Neural progenitor cell (in vitro differentiated cells): Measurements from ENCODE around the gene DBI. TPM values are rescaled to one million over a fixed set of nuclear protein-coding genes. Genes with fewer than 3 reads are reported as not detected.

Source experiments
- DNase-seq: peaks from one replicate; pipeline ENCODE4 v3.0.0-alpha.2; 2016; ENCODE audit warnings: low spot score
- H2AFZ ChIP-seq: fragments of 200-600 bp; sonication (generic); replicated peaks from 2 replicates; pipeline ENCODE4 v1.6.1; 2016; ENCODE audit warnings: antibody characterized with exemption
- H3F3A ChIP-seq: fragments of 200-600 bp; sonication (generic); 2 replicates; pipeline ENCODE4 v1.6.1; 2016; ENCODE audit warnings: antibody characterized with exemption, low read depth
- H3K27ac ChIP-seq: fragments of 200-600 bp; sonication (generic); 2 replicates; pipeline ENCODE4 v1.5.1; 2016; ENCODE audit warnings: mild to moderate bottlenecking
- H3K27me3 ChIP-seq: fragments of 200-600 bp; sonication (generic); 2 replicates; pipeline ENCODE4 v1.6.1; 2016; ENCODE audit warnings: mild to moderate bottlenecking, moderate library complexity
- H3K36me3 ChIP-seq: fragments of 200-600 bp; sonication (generic); 2 replicates; pipeline ENCODE4 v1.5.1; 2016
- H3K4me1 ChIP-seq: fragments of 200-600 bp; sonication (generic); 2 replicates; pipeline ENCODE4 v1.6.1; 2016; ENCODE audit warnings: mixed run types
- H3K4me2 ChIP-seq: fragments of 200-600 bp; sonication (generic); 2 replicates; pipeline ENCODE4 v1.6.1; 2016
- H3K4me3 ChIP-seq: fragments of 200-600 bp; sonication (generic); 2 replicates; pipeline ENCODE4 v1.5.1; 2016
- H3K79me2 ChIP-seq: fragments of 200-600 bp; sonication (generic); 2 replicates; pipeline ENCODE4 v1.6.1; 2016; ENCODE audit warnings: low read depth
- H3K9ac ChIP-seq: fragments of 200-600 bp; sonication (generic); 2 replicates; pipeline ENCODE4 v1.6.1; 2016
- H3K9me3 ChIP-seq: fragments of 200-600 bp; sonication (generic); 2 replicates; pipeline ENCODE4 v1.5.1; 2016; ENCODE audit warnings: low read depth
- H4K20me1 ChIP-seq: fragments of 200-600 bp; sonication (generic); 2 replicates; pipeline ENCODE4 v1.6.1; 2016; ENCODE audit warnings: low read depth
- H3K27ac Mint-ChIP-seq: 3 replicates; pipeline ENCODE4 v1.8.0; 2021; ENCODE audit warnings: mixed read lengths
- H3K27me3 Mint-ChIP-seq: 2 replicates; pipeline ENCODE4 v1.8.0; 2022; ENCODE audit warnings: low read depth, mild to moderate bottlenecking, inconsistent platforms, moderate library complexity, mixed read lengths; ENCODE audit not compliant: insufficient read depth
- H3K36me3 Mint-ChIP-seq: 3 replicates; pipeline ENCODE4 v1.8.0; 2021; ENCODE audit warnings: mixed read lengths
- H3K4me1 Mint-ChIP-seq: 3 replicates; pipeline ENCODE4 v1.8.0; 2021; ENCODE audit warnings: mixed read lengths
- H3K4me3 Mint-ChIP-seq: 3 replicates; pipeline ENCODE4 v1.8.0; 2021; ENCODE audit warnings: mild to moderate bottlenecking, moderate library complexity, mixed read lengths
- H3K9me3 Mint-ChIP-seq: 3 replicates; pipeline ENCODE4 v1.8.0; 2020; ENCODE audit warnings: mixed read lengths
- EZH2 ChIP-seq: fragments of 200-600 bp; sonication (generic); IDR thresholded peaks from 2 replicates; pipeline ENCODE4 v1.6.1; 2017; ENCODE audit warnings: antibody characterized with exemption, mild to moderate bottlenecking, moderate library complexity
- EZH2phosphoT487 ChIP-seq: fragments of 200-600 bp; sonication (generic); IDR thresholded peaks from 2 replicates; pipeline ENCODE4 v1.6.1; 2017; ENCODE audit warnings: antibody characterized with exemption
- total RNA-seq: library from RNA; depleted of rRNA; stranded (reverse); fragments of >200 nt; gene quantifications from 2 replicates; pipeline ENCODE4 v1.2.3, GENCODE V29; 2015; ENCODE audit warnings: low replicate concordance
- TF ChIP-seq, protein P1 (sequence below): fragments of 200-600 bp; sonication (generic); IDR thresholded peaks from 2 replicates; pipeline ENCODE4 v1.5.1; 2017; ENCODE audit warnings: antibody characterized with exemption, mild to moderate bottlenecking

DBI gene
- total RNA-seq, 1 donor from 2014 or later, result 238 TPM

DNA sequence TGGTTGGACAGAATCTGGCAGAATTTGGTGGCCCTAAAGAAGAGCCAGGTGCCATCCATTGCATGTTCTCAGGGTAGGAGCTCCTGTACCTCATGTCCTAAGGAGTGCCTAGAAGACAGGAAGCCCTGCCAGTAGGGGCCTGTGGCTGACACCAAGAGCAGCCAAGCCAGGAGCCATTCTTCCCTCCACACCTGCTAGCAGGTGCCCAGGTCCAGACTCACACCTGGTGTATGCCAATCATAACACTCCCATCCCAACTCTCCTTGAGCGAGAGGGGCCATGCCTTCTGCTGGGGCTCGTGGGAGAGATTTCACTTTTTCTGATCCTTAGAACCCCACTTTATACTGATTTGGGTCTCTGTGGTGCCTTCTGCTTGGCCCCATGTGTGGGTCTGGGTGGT, 38.4 kb downstream of the DBI start:
- H3K36me3 ChIP-seq, result no peaks in the 10 kb centered on the region
- H3K4me1 ChIP-seq, result no peaks in the 10 kb centered on the region
- H3K4me3 ChIP-seq, result no peak overlapping the region
- H3K27me3 Mint-ChIP-seq, result peaks cover 5% of the 10 kb centered on the region
- H2AFZ ChIP-seq, result no peak overlapping the region
- peaks cover 5% of the 10 kb centered on the region for H3K4me1 Mint-ChIP-seq
- H3K4me2 ChIP-seq, result no peak overlapping the region
- no peak overlapping the region for H3K27ac Mint-ChIP-seq
- no peaks in the 10 kb centered on the region for H3K36me3 Mint-ChIP-seq
- H3K9me3 Mint-ChIP-seq, result no peaks in the 10 kb centered on the region
- H3K4me3 Mint-ChIP-seq, result no peak overlapping the region
- H3K79me2 ChIP-seq, result no peaks in the 10 kb centered on the region
- no peak overlapping the region for H3K27ac ChIP-seq
- H3K9ac ChIP-seq, result no peak overlapping the region
- H3F3A ChIP-seq, result no peaks in the 10 kb centered on the region
- no peak for TF ChIP-seq EZH2
- TF ChIP-seq EZH2phosphoT487, result no peak
- TF ChIP-seq, protein P1, sequence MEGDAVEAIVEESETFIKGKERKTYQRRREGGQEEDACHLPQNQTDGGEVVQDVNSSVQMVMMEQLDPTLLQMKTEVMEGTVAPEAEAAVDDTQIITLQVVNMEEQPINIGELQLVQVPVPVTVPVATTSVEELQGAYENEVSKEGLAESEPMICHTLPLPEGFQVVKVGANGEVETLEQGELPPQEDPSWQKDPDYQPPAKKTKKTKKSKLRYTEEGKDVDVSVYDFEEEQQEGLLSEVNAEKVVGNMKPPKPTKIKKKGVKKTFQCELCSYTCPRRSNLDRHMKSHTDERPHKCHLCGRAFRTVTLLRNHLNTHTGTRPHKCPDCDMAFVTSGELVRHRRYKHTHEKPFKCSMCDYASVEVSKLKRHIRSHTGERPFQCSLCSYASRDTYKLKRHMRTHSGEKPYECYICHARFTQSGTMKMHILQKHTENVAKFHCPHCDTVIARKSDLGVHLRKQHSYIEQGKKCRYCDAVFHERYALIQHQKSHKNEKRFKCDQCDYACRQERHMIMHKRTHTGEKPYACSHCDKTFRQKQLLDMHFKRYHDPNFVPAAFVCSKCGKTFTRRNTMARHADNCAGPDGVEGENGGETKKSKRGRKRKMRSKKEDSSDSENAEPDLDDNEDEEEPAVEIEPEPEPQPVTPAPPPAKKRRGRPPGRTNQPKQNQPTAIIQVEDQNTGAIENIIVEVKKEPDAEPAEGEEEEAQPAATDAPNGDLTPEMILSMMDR, result no peak
- no peak for DNase-seq
- H3K9me3 ChIP-seq, result no peaks in the 10 kb centered on the region
- no peaks in the 10 kb centered on the region for H4K20me1 ChIP-seq
- no peaks in the 10 kb centered on the region for H3K27me3 ChIP-seq

DNA sequence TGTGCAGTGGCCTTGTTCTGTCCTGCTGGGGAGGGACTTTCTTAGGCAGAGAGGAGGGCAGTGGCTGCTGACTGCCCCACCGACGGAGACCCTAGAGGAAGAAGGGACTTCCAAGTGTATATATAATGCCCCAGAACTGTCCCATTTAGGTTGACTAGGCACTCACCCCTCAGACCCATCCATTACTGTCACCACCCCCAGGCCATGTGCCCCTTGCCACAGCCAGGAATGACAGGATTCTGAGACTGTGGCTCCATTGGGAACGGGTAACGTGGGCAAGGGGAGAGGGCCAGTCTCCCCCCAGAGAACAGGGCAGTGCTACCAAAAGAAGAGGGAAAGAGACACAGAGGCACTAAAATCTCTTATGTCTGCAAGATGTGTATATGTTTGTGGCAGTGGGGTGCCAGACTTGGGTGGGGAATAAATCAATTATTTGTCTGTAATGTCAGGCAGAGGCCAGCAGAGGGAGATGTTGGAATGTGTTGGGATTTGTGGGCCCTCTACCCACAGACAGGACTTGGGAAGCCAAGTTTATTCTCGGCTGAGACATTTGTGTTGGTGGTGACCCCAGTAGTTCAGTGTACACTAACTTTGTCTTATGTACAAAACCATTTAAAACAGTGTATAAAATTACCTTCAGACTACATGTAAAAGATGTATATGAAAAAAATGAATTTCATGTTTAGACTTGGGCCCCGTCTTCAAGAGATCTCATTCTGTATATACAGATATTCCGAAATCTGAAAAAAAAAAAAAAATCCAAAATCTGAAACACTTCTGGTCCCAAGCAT, 40.8 kb downstream of the DBI start:
- peak; percentile 70 for DNase-seq
- no peaks in the 10 kb centered on the region for H3K9me3 ChIP-seq
- no peak overlapping the region for H3K4me3 ChIP-seq
- TF ChIP-seq EZH2phosphoT487, result no peak
- TF ChIP-seq, protein P1, result peak; percentile 80
- H3K79me2 ChIP-seq, result no peaks in the 10 kb centered on the region
- no peak overlapping the region for H3K9ac ChIP-seq
- H3K36me3 ChIP-seq, result no peaks in the 10 kb centered on the region
- no peak overlapping the region for H3K4me2 ChIP-seq
- no peak overlapping the region for H3K27ac ChIP-seq
- Mint-ChIP-seq H3K4me3 (no peak overlapping the region), H3K27ac (no peak overlapping the region), H3K27me3 (peaks cover 3% of the 10 kb centered on the region), H3K4me1 (peaks cover 5% of the 10 kb centered on the region), H3K9me3 (peaks cover 2% of the 10 kb centered on the region), H3K36me3 (no peaks in the 10 kb centered on the region)
- H4K20me1 ChIP-seq, result no peaks in the 10 kb centered on the region
- no peaks in the 10 kb centered on the region for H3K4me1 ChIP-seq
- H2AFZ ChIP-seq, result no peak overlapping the region
- no peaks in the 10 kb centered on the region for H3K27me3 ChIP-seq
- no peaks in the 10 kb centered on the region for H3F3A ChIP-seq

DNA sequence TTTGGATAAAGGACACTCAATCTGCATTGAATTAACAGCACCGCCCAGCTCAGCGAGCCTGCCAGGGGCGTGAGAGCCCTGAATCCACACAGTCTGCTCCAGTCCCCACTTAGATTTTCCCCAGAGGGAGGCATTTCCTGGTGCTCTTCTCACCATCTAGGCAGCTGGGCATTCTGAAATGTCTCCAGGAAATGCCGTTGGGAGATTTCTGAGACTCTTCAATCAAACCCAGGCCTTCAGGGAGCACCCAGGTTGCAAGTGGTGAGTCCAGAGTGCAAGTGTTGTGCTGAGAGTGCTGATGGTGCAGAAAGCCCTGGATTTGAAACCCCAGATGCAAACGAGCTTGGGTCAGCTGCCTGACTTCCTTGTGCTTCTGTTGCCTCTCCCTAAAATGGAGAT, 41.4 kb downstream of the DBI start:
- H3K4me1 ChIP-seq, result no peaks in the 10 kb centered on the region
- DNase-seq, result no peak
- Mint-ChIP-seq H3K36me3 (no peaks in the 10 kb centered on the region), H3K27ac (no peak overlapping the region), H3K9me3 (peaks cover 3% of the 10 kb centered on the region), H3K4me1 (peaks cover 5% of the 10 kb centered on the region), H3K27me3 (peaks cover 3% of the 10 kb centered on the region), H3K4me3 (no peak overlapping the region)
- H3K4me2 ChIP-seq, result no peak overlapping the region
- H3F3A ChIP-seq, result no peaks in the 10 kb centered on the region
- H3K79me2 ChIP-seq, result no peaks in the 10 kb centered on the region
- H3K9me3 ChIP-seq, result no peaks in the 10 kb centered on the region
- no peak overlapping the region for H3K27ac ChIP-seq
- H4K20me1 ChIP-seq, result no peaks in the 10 kb centered on the region
- no peak overlapping the region for H3K9ac ChIP-seq
- no peak overlapping the region for H3K4me3 ChIP-seq
- TF ChIP-seq EZH2phosphoT487 (no peak), EZH2 (no peak)
- TF ChIP-seq, protein P1, result no peak
- no peaks in the 10 kb centered on the region for H3K36me3 ChIP-seq
- no peaks in the 10 kb centered on the region for H3K27me3 ChIP-seq
- H2AFZ ChIP-seq, result no peak overlapping the region
